ENCODE measurements around the gene TBL3. TPM values are rescaled to one million over a fixed set of nuclear protein-coding genes. Genes with fewer than 3 reads are reported as not detected.

The TBL3 gene
- total RNA-seq, 1 experiment from 2014 or later: 68.9 TPM

DNA sequence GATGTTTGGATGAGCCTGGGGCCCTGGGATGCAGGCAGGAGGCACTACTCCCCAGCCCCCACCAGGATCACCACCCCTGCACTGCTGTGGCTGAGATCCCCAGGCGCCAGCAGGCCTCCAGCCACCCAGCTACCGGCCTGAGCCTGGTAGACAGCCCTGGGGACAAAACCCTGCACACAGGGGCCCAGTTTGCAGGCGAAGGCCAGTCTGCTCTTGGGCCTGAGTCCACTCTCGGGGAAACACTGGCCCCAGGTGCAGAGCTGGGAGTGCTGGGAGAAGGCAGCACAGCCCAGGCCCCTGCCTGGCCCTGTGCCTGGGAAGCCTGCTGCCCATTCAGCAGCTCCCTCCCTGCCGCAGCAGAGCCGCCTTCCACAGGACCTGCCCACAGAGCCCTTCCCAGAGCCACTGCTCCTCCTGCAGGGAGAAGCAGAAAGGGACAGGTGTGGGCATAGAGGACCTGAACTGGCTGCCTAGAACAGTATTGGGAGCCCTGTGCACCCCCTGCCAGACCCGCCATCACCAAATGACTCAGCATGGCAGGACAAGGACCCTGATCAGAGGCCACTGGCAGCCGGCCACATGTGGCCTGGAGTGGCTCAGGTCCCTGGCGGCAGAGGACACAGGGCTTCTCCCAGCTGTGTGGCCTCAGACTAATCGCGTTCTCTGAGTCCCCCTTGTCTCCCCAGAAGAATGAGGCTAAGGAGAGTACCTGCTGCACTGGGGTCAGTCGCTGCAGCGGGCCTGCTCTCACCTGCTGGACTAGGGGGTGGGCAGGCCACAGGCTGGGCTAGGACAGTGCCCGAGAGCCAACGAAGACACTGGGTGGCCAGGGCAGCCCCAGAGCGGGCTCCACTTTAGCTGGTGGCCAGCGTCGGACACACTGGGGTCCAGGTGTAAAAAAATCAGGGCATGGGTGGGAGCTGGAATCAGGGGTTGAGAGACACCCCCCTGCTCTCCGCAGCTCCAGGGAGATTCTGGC lies 39.5 kb upstream of the TBL3 start:
- TF ChIP-seq CEBPB (IDR thresholded peaks at IDR 0.05; ENCODE audit: low read depth): no peak
- TF ChIP-seq RAD21 (IDR thresholded peaks at IDR 0.05; ENCODE audit: low read depth): peak; percentile 66
- no peak for TF ChIP-seq SRF (IDR thresholded peaks at IDR 0.05; ENCODE audit: low read depth)
- no peak for TF ChIP-seq ZFX (IDR thresholded peaks at IDR 0.05)
- TF ChIP-seq, protein P1, sequence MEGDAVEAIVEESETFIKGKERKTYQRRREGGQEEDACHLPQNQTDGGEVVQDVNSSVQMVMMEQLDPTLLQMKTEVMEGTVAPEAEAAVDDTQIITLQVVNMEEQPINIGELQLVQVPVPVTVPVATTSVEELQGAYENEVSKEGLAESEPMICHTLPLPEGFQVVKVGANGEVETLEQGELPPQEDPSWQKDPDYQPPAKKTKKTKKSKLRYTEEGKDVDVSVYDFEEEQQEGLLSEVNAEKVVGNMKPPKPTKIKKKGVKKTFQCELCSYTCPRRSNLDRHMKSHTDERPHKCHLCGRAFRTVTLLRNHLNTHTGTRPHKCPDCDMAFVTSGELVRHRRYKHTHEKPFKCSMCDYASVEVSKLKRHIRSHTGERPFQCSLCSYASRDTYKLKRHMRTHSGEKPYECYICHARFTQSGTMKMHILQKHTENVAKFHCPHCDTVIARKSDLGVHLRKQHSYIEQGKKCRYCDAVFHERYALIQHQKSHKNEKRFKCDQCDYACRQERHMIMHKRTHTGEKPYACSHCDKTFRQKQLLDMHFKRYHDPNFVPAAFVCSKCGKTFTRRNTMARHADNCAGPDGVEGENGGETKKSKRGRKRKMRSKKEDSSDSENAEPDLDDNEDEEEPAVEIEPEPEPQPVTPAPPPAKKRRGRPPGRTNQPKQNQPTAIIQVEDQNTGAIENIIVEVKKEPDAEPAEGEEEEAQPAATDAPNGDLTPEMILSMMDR (IDR thresholded peaks at IDR 0.05 in 2 of 3, conservative IDR thresholded peaks at IDR 0.05 in 1 of 3; ENCODE audit: borderline replicate concordance in 1 of 3, insufficient read depth in 1 of 3, low read depth in 2 of 3, low read length in 2 of 3): peak; percentile 42 to 55 (median 45); a peak in 4 of 6 replicates
- no peak for TF ChIP-seq FOSL1 (IDR thresholded peaks at IDR 0.05; ENCODE audit: low read depth)
- TF ChIP-seq ZNF274 (IDR thresholded peaks at IDR 0.05; ENCODE audit: low read depth, low read length): no peak
- TF ChIP-seq YY1 (IDR thresholded peaks at IDR 0.05; ENCODE audit: extremely low read depth, insufficient replicate concordance, low read depth, low read length): no peak
- TF ChIP-seq, protein P2, sequence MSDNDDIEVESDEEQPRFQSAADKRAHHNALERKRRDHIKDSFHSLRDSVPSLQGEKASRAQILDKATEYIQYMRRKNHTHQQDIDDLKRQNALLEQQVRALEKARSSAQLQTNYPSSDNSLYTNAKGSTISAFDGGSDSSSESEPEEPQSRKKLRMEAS (IDR thresholded peaks at IDR 0.05): no peak
- no peak for TF ChIP-seq SIN3A (IDR thresholded peaks at IDR 0.05; ENCODE audit: low read depth)
- TF ChIP-seq POLR2AphosphoS5 (IDR thresholded peaks at IDR 0.05; ENCODE audit: low read depth, low read length): no peak
- TF ChIP-seq, protein P3, sequence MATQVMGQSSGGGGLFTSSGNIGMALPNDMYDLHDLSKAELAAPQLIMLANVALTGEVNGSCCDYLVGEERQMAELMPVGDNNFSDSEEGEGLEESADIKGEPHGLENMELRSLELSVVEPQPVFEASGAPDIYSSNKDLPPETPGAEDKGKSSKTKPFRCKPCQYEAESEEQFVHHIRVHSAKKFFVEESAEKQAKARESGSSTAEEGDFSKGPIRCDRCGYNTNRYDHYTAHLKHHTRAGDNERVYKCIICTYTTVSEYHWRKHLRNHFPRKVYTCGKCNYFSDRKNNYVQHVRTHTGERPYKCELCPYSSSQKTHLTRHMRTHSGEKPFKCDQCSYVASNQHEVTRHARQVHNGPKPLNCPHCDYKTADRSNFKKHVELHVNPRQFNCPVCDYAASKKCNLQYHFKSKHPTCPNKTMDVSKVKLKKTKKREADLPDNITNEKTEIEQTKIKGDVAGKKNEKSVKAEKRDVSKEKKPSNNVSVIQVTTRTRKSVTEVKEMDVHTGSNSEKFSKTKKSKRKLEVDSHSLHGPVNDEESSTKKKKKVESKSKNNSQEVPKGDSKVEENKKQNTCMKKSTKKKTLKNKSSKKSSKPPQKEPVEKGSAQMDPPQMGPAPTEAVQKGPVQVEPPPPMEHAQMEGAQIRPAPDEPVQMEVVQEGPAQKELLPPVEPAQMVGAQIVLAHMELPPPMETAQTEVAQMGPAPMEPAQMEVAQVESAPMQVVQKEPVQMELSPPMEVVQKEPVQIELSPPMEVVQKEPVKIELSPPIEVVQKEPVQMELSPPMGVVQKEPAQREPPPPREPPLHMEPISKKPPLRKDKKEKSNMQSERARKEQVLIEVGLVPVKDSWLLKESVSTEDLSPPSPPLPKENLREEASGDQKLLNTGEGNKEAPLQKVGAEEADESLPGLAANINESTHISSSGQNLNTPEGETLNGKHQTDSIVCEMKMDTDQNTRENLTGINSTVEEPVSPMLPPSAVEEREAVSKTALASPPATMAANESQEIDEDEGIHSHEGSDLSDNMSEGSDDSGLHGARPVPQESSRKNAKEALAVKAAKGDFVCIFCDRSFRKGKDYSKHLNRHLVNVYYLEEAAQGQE (IDR thresholded peaks at IDR 0.05; ENCODE audit: low read depth): no peak
- Histone ChIP-seq H3K4me2 (ENCODE audit: low read length) (no peak overlapping the region), H3K27me3 (ENCODE audit: insufficient read depth, low read length) (no peaks in the 10 kb centered on the region), H3K9me2 (ENCODE audit: insufficient read depth) (no peaks in the 10 kb centered on the region), H4K20me1 (ENCODE audit: insufficient read depth) (no peaks in the 10 kb centered on the region), H3K9me3 (ENCODE audit: control insufficient read depth in 1 of 2, insufficient read depth in 1 of 2, low read depth in 1 of 2, low read length in 2 of 2) (no peaks in the 10 kb centered on the region), H3K27ac (ENCODE audit: low read depth, low read length) (peak overlapping the region; percentile 36; the same call in 1 of the 2 replicates), H3K9ac (ENCODE audit: low read length) (0 out of 2 replicates have a peak overlapping the region, but pooled peaks have one; percentile 6), H3K4me3 (replicated peaks in 1 of 2; ENCODE audit: low read depth in 1 of 2, low read length in 2 of 2) (no peak overlapping the region), H3K36me3 (ENCODE audit: control insufficient read depth in 1 of 2, insufficient read depth in 2 of 2, low read length in 2 of 2) (no peaks in the 10 kb centered on the region), H2AFZ (ENCODE audit: low read depth, low read length, poor library complexity, severe bottlenecking) (no peak overlapping the region), H3K4me1 (ENCODE audit: control insufficient read depth in 1 of 2, insufficient read depth in 2 of 2, low read length in 2 of 2) (peaks cover 23 to 33% of the 10 kb centered on the region in 2 experiments), H3K79me2 (ENCODE audit: insufficient read depth, low read length) (no peaks in the 10 kb centered on the region)
- RAD21 ChIA-PET (ENCODE audit: low non-redundant PET in 1 of 2, low total read pairs in 2 of 2, uncharacterized antibody in 2 of 2, unreplicated experiment in 2 of 2): interaction anchor here (0.6 to 0.7 kb wide), 2 partner anchors 9 to 68 kb away, joined by 3 read pairs; no protein-coding TSS in a partner anchor
- DNase-seq (ENCODE audit: low read depth, low spot score) (no peak), ATAC-seq (peak; percentile 61)
- intact Hi-C loops (cut with micrococcal nuclease): loop anchor here (1.0 kb wide), 1 partner anchor 69 kb away; no protein-coding TSS in a partner anchor
- no TSS peak for BruUV-seq (replicated peaks)
- CTCF ChIA-PET: interaction anchor here (0.8 to 1.3 kb wide), 5 partner anchors 9 to 150 kb away, joined by 3 to 6 read pairs (median 4); partner anchors contain the start of genes MSRB1, NUBP2 and SPSB3
- POLR2A ChIA-PET: interaction anchor here (1.2 kb wide), 1 partner anchor 66 kb away, joined by 3 read pairs; no protein-coding TSS in a partner anchor

Data from HCT116 (cell line).